IMR-90 (cell line): ENCODE measurements around the gene ZSCAN31. TPM values are rescaled to one million over a fixed set of nuclear protein-coding genes. Genes with fewer than 3 reads are reported as not detected.

Experiments used
- ATAC-seq: fragments of 200-7000 bp; cut with Tn5 transposase; 2 replicates; pipeline ENCODE4 v1.9.1; 2020; ENCODE audit warnings: low read depth, mild to moderate bottlenecking, moderate library complexity
- BruUV-seq: library from RNA; stranded (reverse); fragments of 400-500 nt; replicated peaks from 2 replicates; lab custom pipeline; 2021; lab: Mats Ljungman, UMichigan
- CTCF ChIA-PET: fragments of 300-600 bp; formaldehyde crosslinking; extraction: SDS; loops from one replicate; lab custom pipeline; 2021; ENCODE audit warnings: antibody characterized with exemption; lab: Yijun Ruan, JAX
- POLR2A ChIA-PET: fragments of 300-600 bp; sonication (Branson Sonifier 250); formaldehyde crosslinking; loops from one replicate; lab custom pipeline; 2022; ENCODE audit warnings: antibody characterized with exemption; ENCODE audit not compliant: unreplicated experiment; lab: Charles Lee
- DNase-seq: peaks from one replicate; pipeline ENCODE4 v3.0.0; 2013
- H2AFZ ChIP-seq: replicated peaks from 2 replicates; pipeline ENCODE3; 2013; ENCODE audit warnings: low read length, mild to moderate bottlenecking; ENCODE audit not compliant: poor library complexity
- H2AK5ac ChIP-seq: 2 replicates; pipeline ENCODE4 v1.6.1; 2013; ENCODE audit warnings: low read depth, low read length, inconsistent platforms
- H2AK9ac ChIP-seq: replicated peaks from 2 replicates; pipeline ENCODE3; 2013; ENCODE audit warnings: mild to moderate bottlenecking, low read depth, low read length, moderate library complexity; ENCODE audit not compliant: poor library complexity
- H2BK120ac ChIP-seq: 2 replicates; pipeline ENCODE4 v1.6.1; 2013; ENCODE audit warnings: low read depth, low read length, inconsistent platforms
- H2BK15ac ChIP-seq: 3 replicates; pipeline ENCODE4 v1.6.1; 2013; ENCODE audit warnings: low read depth, low read length, inconsistent platforms
- H2BK20ac ChIP-seq: 2 replicates; pipeline ENCODE4 v1.6.1; 2013; ENCODE audit warnings: low read depth, mild to moderate bottlenecking, inconsistent platforms, low read length, moderate library complexity
- H2BK5ac ChIP-seq: 2 replicates; pipeline ENCODE4 v1.6.1; 2013; ENCODE audit warnings: mild to moderate bottlenecking, low read depth, low read length, inconsistent platforms; ENCODE audit not compliant: poor library complexity, severe bottlenecking
- H3K14ac ChIP-seq: replicated peaks from 2 replicates; pipeline ENCODE4 v1.6.1; 2013; ENCODE audit warnings: low read depth, low read length, inconsistent platforms
- H3K18ac ChIP-seq: 2 replicates; pipeline ENCODE4 v1.6.1; 2013; ENCODE audit warnings: low read depth, low read length, control low read depth
- H3K23ac ChIP-seq: 2 replicates; pipeline ENCODE4 v1.6.1; 2013; ENCODE audit warnings: low read depth, low read length, inconsistent platforms
- H3K27ac ChIP-seq: 2 replicates; pipeline ENCODE4 v1.5.1; 2013; ENCODE audit warnings: mild to moderate bottlenecking, control low read depth, low read length; ENCODE audit not compliant: insufficient read depth
- H3K27me3 ChIP-seq: 2 replicates; pipeline ENCODE4 v1.6.1; 2013; ENCODE audit warnings: low read length; ENCODE audit not compliant: control insufficient read depth, insufficient read depth
- H3K36me3 ChIP-seq: 2 replicates; pipeline ENCODE4 v1.6.1; 2013; ENCODE audit warnings: low read length, mixed read lengths; ENCODE audit not compliant: control insufficient read depth, insufficient read depth
- H3K4ac ChIP-seq: 2 replicates; pipeline ENCODE4 v1.6.1; 2013; ENCODE audit warnings: low read depth, low read length, inconsistent platforms
- H3K4me1 ChIP-seq: 2 replicates; pipeline ENCODE4 v1.6.1; 2013; ENCODE audit warnings: low read length, mixed read lengths; ENCODE audit not compliant: control insufficient read depth, insufficient read depth
- H3K4me2 ChIP-seq: 2 replicates; pipeline ENCODE4 v1.6.1; 2013; ENCODE audit warnings: low read depth, mild to moderate bottlenecking, control low read depth, low read length, moderate library complexity
- H3K4me3 ChIP-seq: 2 replicates; pipeline ENCODE4 v1.5.1; 2013; ENCODE audit warnings: low read depth, mild to moderate bottlenecking, control low read depth, low read length, moderate library complexity; ENCODE audit not compliant: insufficient read depth
- H3K56ac ChIP-seq: 2 replicates; pipeline ENCODE4 v1.6.1; 2013; ENCODE audit warnings: low read length, inconsistent platforms; ENCODE audit not compliant: insufficient read depth; ENCODE audit errors: extremely low read depth
- H3K79me1 ChIP-seq, 2 experiments: 2 replicates each; pipeline ENCODE4 v1.6.1; 2013; ENCODE audit warnings: low read length in 2 of 2, inconsistent platforms in 1 of 2, low read depth in 1 of 2
- H3K9ac ChIP-seq: 2 replicates; pipeline ENCODE4 v1.6.1; 2013; ENCODE audit warnings: low read depth, low read length, control low read depth
- H3K9me1 ChIP-seq: 2 replicates; pipeline ENCODE4 v1.6.1; 2013; ENCODE audit warnings: low read length, inconsistent platforms; ENCODE audit not compliant: insufficient read depth
- H3K9me3 ChIP-seq: 2 replicates; pipeline ENCODE4 v1.6.1; 2013; ENCODE audit warnings: low read length; ENCODE audit not compliant: control insufficient read depth, insufficient read depth
- H4K20me1 ChIP-seq: 2 replicates; pipeline ENCODE4 v1.6.1; 2013; ENCODE audit warnings: low read length, inconsistent platforms; ENCODE audit not compliant: insufficient read depth
- H4K5ac ChIP-seq: 2 replicates; pipeline ENCODE4 v1.6.1; 2013; ENCODE audit warnings: mild to moderate bottlenecking, low read depth, low read length, control low read depth
- H4K8ac ChIP-seq, 2 experiments: 2 replicates each; pipeline ENCODE4 v1.6.1; 2013; ENCODE audit warnings: low read depth in 2 of 2, low read length in 2 of 2, control low read depth in 1 of 2, inconsistent platforms in 1 of 2
- H4K91ac ChIP-seq: 2 replicates; pipeline ENCODE4 v1.6.1; 2013; ENCODE audit warnings: low read depth, low read length, inconsistent platforms; ENCODE audit not compliant: insufficient read depth
- BHLHE40 ChIP-seq: fragments of 150-350 bp; IDR thresholded peaks from 2 replicates; pipeline ENCODE4 v1.6.1; 2016; ENCODE audit warnings: mild to moderate bottlenecking, low read depth, low read length
- CEBPB ChIP-seq: IDR thresholded peaks from 2 replicates; pipeline ENCODE4 v1.6.1; 2012; ENCODE audit warnings: low read depth, low read length, improper control_type of control experiment
- CHD1 ChIP-seq: IDR thresholded peaks from 2 replicates; pipeline ENCODE4 v1.6.1; 2012; ENCODE audit warnings: low read depth, low read length, improper control_type of control experiment
- CTCF ChIP-seq: conservative IDR thresholded peaks from 2 replicates; pipeline ENCODE4 v1.5.1; 2012; ENCODE audit warnings: mild to moderate bottlenecking, low read depth, low read length, improper control_type of control experiment
- ELK1 ChIP-seq: fragments of 150-350 bp; IDR thresholded peaks from 2 replicates; pipeline ENCODE4 v1.6.1; 2016; ENCODE audit warnings: low read depth, mild to moderate bottlenecking, low read length, moderate library complexity, borderline replicate concordance
- FOS ChIP-seq: fragments of 150-350 bp; IDR thresholded peaks from 2 replicates; pipeline ENCODE4 v1.6.1; 2016; ENCODE audit warnings: low read depth, low read length
- MAFK ChIP-seq: IDR thresholded peaks from 2 replicates; pipeline ENCODE4 v1.6.1; 2012; ENCODE audit warnings: low read depth, low read length, improper control_type of control experiment
- MAZ ChIP-seq: IDR thresholded peaks from 2 replicates; pipeline ENCODE4 v1.6.1; 2012; ENCODE audit warnings: low read depth, mild to moderate bottlenecking, low read length, improper control_type of control experiment, moderate library complexity, borderline replicate concordance
- NFE2L2 ChIP-seq: fragments of 150-350 bp; IDR thresholded peaks from 2 replicates; pipeline ENCODE4 v1.6.1; 2016; ENCODE audit warnings: low read depth, mild to moderate bottlenecking, low read length
- POLR2A ChIP-seq: IDR thresholded peaks from 2 replicates; pipeline ENCODE4 v1.6.1; 2012; ENCODE audit warnings: mild to moderate bottlenecking, low read depth, low read length
- RAD21 ChIP-seq: IDR thresholded peaks from 2 replicates; pipeline ENCODE4 v1.6.1; 2012; ENCODE audit warnings: low read length, improper control_type of control experiment
- RCOR1 ChIP-seq: IDR thresholded peaks from 2 replicates; pipeline ENCODE4 v1.6.1; 2012; ENCODE audit warnings: mild to moderate bottlenecking, low read length, improper control_type of control experiment; ENCODE audit not compliant: insufficient replicate concordance
- RFX5 ChIP-seq: IDR thresholded peaks from 2 replicates; pipeline ENCODE4 v1.8.0; 2012; ENCODE audit warnings: low read depth, mild to moderate bottlenecking, low read length, moderate library complexity
- SMC3 ChIP-seq: fragments of 150-350 bp; IDR thresholded peaks from 2 replicates; pipeline ENCODE4 v1.6.1; 2016; ENCODE audit warnings: low read depth, mild to moderate bottlenecking, antibody characterized with exemption, low read length, moderate library complexity
- dilution Hi-C: fragments of 300-500 bp; cut with HindIII; formaldehyde crosslinking; loops from one replicate; pipeline ENCODE4 v1.14.3; 2018; ENCODE audit warnings: low sequenced_read_pairs; ENCODE audit not compliant: unreplicated experiment
- in situ Hi-C: fragments of 300-500 bp; cut with MboI; formaldehyde crosslinking; loops from 3 replicates; pipeline ENCODE4 v1.14.3; 2019; ENCODE audit warnings: low sequenced_read_pairs, inconsistent platforms, mixed read lengths
- intact Hi-C: fragments of 100-400 bp; cut with micrococcal nuclease; formaldehyde crosslinking; loops from 2 replicates; pipeline ENCODE4 v1.10.0; 2022
- polyA plus RNA-seq, 3 experiments: library from polyadenylated mRNA; depleted of rRNA; stranded (reverse); fragments of >200 nt; gene quantifications; 2 replicates each; pipeline ENCODE4 v1.2.3, GENCODE V29; 2012; ENCODE audit warnings: low replicate concordance in 1 of 3
- total RNA-seq: library from RNA; depleted of rRNA; stranded (reverse); fragments of >200 nt; gene quantifications from 2 replicates; pipeline ENCODE4 v1.2.3, GENCODE V29; 2012
- TF ChIP-seq, protein P1 (sequence below): fragments of 150-350 bp; IDR thresholded peaks from 2 replicates; pipeline ENCODE4 v1.6.1; 2017; ENCODE audit warnings: mild to moderate bottlenecking, antibody characterized with exemption, low read length, low read depth

ZSCAN31 gene
- total and polyA plus RNA-seq, 2 of the 4 experiments (the other 2 are of a cell fraction): 1.4 to 4.7 TPM

- H2BK15ac ChIP-seq: no peak overlapping the region
- no peaks in the 10 kb centered on the region for H3K9me3 ChIP-seq
- no peaks in the 10 kb centered on the region for H4K20me1 ChIP-seq
- dilution Hi-C loops (no loop called here), in situ Hi-C loops (no loop called here), intact Hi-C loops (loop anchor here (5.0 kb wide), 2 partner anchors 70 to 255 kb away; partner anchors contain the start of genes ZNF165 and ZSCAN26)
- no peak overlapping the region for H2AFZ ChIP-seq
- H3K9me1 ChIP-seq: no peaks in the 10 kb centered on the region
- peak overlapping the region; percentile 84; the same call in 1 of the 2 replicates for H4K5ac ChIP-seq
- no peaks in the 10 kb centered on the region for H3K27me3 ChIP-seq
- no peak overlapping the region for H2AK9ac ChIP-seq
- H4K8ac ChIP-seq: peak overlapping the region; percentile 54 to 92; a peak in 3 of 4 replicates
- no peak overlapping the region for H2BK20ac ChIP-seq
- H3K18ac ChIP-seq: no peak overlapping the region
- peaks cover 0 to 11% of the 10 kb centered on the region in 2 experiments; a peak in 2 of 4 replicates for H3K79me1 ChIP-seq
- H2AK5ac ChIP-seq: no peak overlapping the region
- no peak overlapping the region; the same call in none of the 2 replicates for H3K9ac ChIP-seq
- H3K14ac ChIP-seq: no peak overlapping the region
- DNase-seq (no peak), ATAC-seq (no peak)
- no peak overlapping the region for H4K91ac ChIP-seq
- peak overlapping the region; percentile 63; the same call in 1 of the 2 replicates for H3K4me3 ChIP-seq
- H3K23ac ChIP-seq: no peak overlapping the region; the same call in 1 of the 2 replicates
- ChIA-PET POLR2A (no interaction called here), CTCF (interaction anchor here (2.1 kb wide), 1 partner anchor 19 kb away, joined by 9 read pairs; no protein-coding TSS in a partner anchor)
- BruUV-seq: no TSS peak
- no peak overlapping the region for H3K56ac ChIP-seq
- no peaks in the 10 kb centered on the region for H3K36me3 ChIP-seq
- H3K4me2 ChIP-seq: peak overlapping the region; percentile 97
- TF ChIP-seq NFE2L2: no peak
- TF ChIP-seq CTCF: no peak
- no peak for TF ChIP-seq CHD1
- TF ChIP-seq CEBPB: no peak
- TF ChIP-seq, protein P1, sequence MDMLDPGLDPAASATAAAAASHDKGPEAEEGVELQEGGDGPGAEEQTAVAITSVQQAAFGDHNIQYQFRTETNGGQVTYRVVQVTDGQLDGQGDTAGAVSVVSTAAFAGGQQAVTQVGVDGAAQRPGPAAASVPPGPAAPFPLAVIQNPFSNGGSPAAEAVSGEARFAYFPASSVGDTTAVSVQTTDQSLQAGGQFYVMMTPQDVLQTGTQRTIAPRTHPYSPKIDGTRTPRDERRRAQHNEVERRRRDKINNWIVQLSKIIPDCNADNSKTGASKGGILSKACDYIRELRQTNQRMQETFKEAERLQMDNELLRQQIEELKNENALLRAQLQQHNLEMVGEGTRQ: no peak
- no peak for TF ChIP-seq RFX5
- no peak for TF ChIP-seq BHLHE40
- TF ChIP-seq POLR2A: no peak
- no peak for TF ChIP-seq RAD21
- no peak for TF ChIP-seq MAFK
- no peak for TF ChIP-seq RCOR1
- no peak for TF ChIP-seq ELK1
- no peak for TF ChIP-seq SMC3
- no peak for TF ChIP-seq MAZ
- TF ChIP-seq FOS: no peak
- H3K4ac ChIP-seq: peak overlapping the region; percentile 91; the same call in 1 of the 2 replicates
- peaks cover 2% of the 10 kb centered on the region; the same call in 1 of the 2 replicates for H3K4me1 ChIP-seq
- H2BK5ac ChIP-seq: peak overlapping the region; percentile 88
- no peak overlapping the region for H2BK120ac ChIP-seq
- peak overlapping the region; percentile 20; the same call in 1 of the 2 replicates for H3K27ac ChIP-seq
Measured at GRCh38 chr6:28337121-28337520, 1.2 kb upstream of the ZSCAN31 start.
